Measurements from ENCODE around the gene RFK. TPM values are rescaled to one million over a fixed set of nuclear protein-coding genes. Genes with fewer than 3 reads are reported as not detected.

The RFK gene
- total and polyA plus RNA-seq, 2 of the 13 experiments (the other 11 are each of a cell fraction or from before 2014, with no cell fraction given): 18.2 to 37.2 TPM

DNA sequence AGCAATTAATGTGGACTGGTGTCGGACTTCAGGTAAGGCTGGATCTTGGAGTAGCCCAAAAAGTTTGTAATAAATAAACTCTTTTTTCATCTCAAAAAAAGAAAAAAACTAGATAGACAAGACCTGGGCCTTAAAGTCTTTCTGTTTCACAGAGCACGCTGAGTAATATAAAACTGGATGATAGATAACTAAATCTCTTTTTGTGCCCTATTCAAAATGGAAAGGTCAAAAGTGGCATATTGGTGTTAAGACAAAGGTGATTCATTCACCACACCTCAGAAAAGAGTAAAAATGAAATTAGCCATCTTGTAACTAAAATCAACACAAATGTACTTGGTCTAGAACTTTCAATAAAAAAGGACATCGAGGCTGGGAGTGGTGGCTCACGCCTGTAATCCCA, 30.3 kb upstream of the RFK start:
- Histone ChIP-seq H3K4me3 (replicated peaks in 1 of 3; ENCODE audit: insufficient read depth in 1 of 3, low read depth in 2 of 3, low read length in 3 of 3) (peak overlapping the region in 1 of 3 experiments; percentile 32; a peak in 1 of 6 replicates), H3K79me2 (ENCODE audit: insufficient read depth, low read length) (no peaks in the 10 kb centered on the region), H3K36me3 (replicated peaks in 1 of 2; ENCODE audit: control insufficient read depth in 1 of 2, insufficient read depth in 2 of 2, low read length in 2 of 2) (no peaks in the 10 kb centered on the region), H3K9me3 (ENCODE audit: low read length) (no peaks in the 10 kb centered on the region), H3K9ac (ENCODE audit: insufficient read depth, low read depth, low read length) (peak overlapping the region; percentile 61), H4K20me1 (ENCODE audit: insufficient read depth, low read length) (no peaks in the 10 kb centered on the region), H3K27ac (ENCODE audit: extremely low read length, insufficient read depth, low read length) (peak overlapping the region; percentile 82), H3K4me2 (ENCODE audit: low read depth, low read length) (peak overlapping the region; percentile 53), H2AFZ (ENCODE audit: low read length) (no peak overlapping the region), H3K27me3 (ENCODE audit: control insufficient read depth in 1 of 2, insufficient read depth in 2 of 2, low read length in 2 of 2) (no peaks in the 10 kb centered on the region), H3K4me1 (ENCODE audit: insufficient read depth, low read length) (peaks cover 60% of the 10 kb centered on the region)
- CTCF ChIA-PET (ENCODE audit: low intra/inter-chr PET ratio, low total read pairs): no interaction called here
- in situ Hi-C loops (cut with HindIII; ENCODE audit: extremely low pct_ligation_motif_present, low pct_unique_long_range_greater_than_20kb) (no loop called here), intact Hi-C loops (cut with micrococcal nuclease; ENCODE audit: unreplicated experiment) (no loop called here)
- 91% methylated on average over 4 of the region's 4 CpGs for WGBS (ENCODE audit: low lambda C conversion rate)
- no peak for TF ChIP-seq PRPF4 (IDR thresholded peaks at IDR 0.05; ENCODE audit: low read depth, low read length, poor library complexity, severe bottlenecking)
- TF ChIP-seq TFAP4 (IDR thresholded peaks at IDR 0.05; ENCODE audit: borderline replicate concordance, low read depth): no peak
- TF ChIP-seq SIX4 (CRISPR knock-in tag; IDR thresholded peaks at IDR 0.05): no peak
- TF ChIP-seq, protein P1, sequence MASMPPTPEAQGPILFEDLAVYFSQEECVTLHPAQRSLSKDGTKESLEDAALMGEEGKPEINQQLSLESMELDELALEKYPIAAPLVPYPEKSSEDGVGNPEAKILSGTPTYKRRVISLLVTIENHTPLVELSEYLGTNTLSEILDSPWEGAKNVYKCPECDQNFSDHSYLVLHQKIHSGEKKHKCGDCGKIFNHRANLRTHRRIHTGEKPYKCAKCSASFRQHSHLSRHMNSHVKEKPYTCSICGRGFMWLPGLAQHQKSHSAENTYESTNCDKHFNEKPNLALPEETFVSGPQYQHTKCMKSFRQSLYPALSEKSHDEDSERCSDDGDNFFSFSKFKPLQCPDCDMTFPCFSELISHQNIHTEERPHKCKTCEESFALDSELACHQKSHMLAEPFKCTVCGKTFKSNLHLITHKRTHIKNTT (CRISPR knock-in tag; IDR thresholded peaks at IDR 0.05): no peak
- TF ChIP-seq TMF1 (CRISPR knock-in tag; IDR thresholded peaks at IDR 0.05; ENCODE audit: low read depth): no peak
- TF ChIP-seq ZFAT (CRISPR knock-in tag; conservative IDR thresholded peaks at IDR 0.05): no peak
- TF ChIP-seq ZNF382 (CRISPR knock-in tag; IDR thresholded peaks at IDR 0.05; ENCODE audit: borderline replicate concordance): no peak
- no TSS peak for BruUV-seq (replicated peaks)
- DNase-seq (ENCODE audit: low spot score) (no peak), ATAC-seq (no peak), FAIRE-seq (no peak)
- POLR2A ChIA-PET: interaction anchor here (1.5 kb wide), 1 partner anchor 30 kb away, joined by 5 read pairs; the partner anchor contains the start of gene RFK

Measured in HepG2 (cell line).